Measurements from ENCODE around the gene MRPL4. TPM values are rescaled to one million over a fixed set of nuclear protein-coding genes. Genes with fewer than 3 reads are reported as not detected.

MRPL4 gene
- total RNA-seq, 1 experiment from 2014 or later = 146 TPM

GRCh38 chr19:10289836-10290356 lies 37.9 kb downstream of the MRPL4 start, which contains the start of gene ICAM5:
TSS of gene ICAM5 (plus strand) at chr19:10289952. CDS start at chr19:10290044, 92 bp downstream.
- Histone ChIP-seq H3K4me1 (ENCODE audit: control insufficient read depth in 1 of 2, insufficient read depth in 2 of 2, low read length in 2 of 2) (peaks cover 13 to 60% of the 10 kb centered on the region in 2 experiments), H3K9me3 (ENCODE audit: control insufficient read depth in 1 of 2, insufficient read depth in 1 of 2, low read depth in 1 of 2, low read length in 2 of 2) (no peaks in the 10 kb centered on the region), H3K9ac (ENCODE audit: low read length) (peak within 1 kb of the TSS; percentile 94), H3K9me2 (ENCODE audit: insufficient read depth) (no peaks in the 10 kb centered on the region), H3K4me3 (replicated peaks in 1 of 2; ENCODE audit: low read depth in 1 of 2, low read length in 2 of 2) (peak within 1 kb of the TSS; percentile 77 to 91), H3K4me2 (ENCODE audit: low read length) (peak within 1 kb of the TSS; percentile 100), H3K27ac (ENCODE audit: low read depth, low read length) (peak within 1 kb of the TSS; percentile 76), H3K36me3 (ENCODE audit: control insufficient read depth in 1 of 2, insufficient read depth in 2 of 2, low read length in 2 of 2) (peaks cover 2 to 23% of the 10 kb centered on the region in 2 experiments; a peak in 2 of 4 replicates), H2AFZ (ENCODE audit: low read depth, low read length, poor library complexity, severe bottlenecking) (peak within 1 kb of the TSS; percentile 49), H4K20me1 (ENCODE audit: insufficient read depth) (no peaks in the 10 kb centered on the region), H3K27me3 (ENCODE audit: insufficient read depth, low read length) (no peaks in the 10 kb centered on the region), H3K79me2 (ENCODE audit: insufficient read depth, low read length) (peaks cover 16% of the 10 kb centered on the region; the same call in 1 of the 2 replicates)
- RAD21 ChIA-PET (ENCODE audit: low non-redundant PET in 1 of 2, low total read pairs in 2 of 2, uncharacterized antibody in 2 of 2, unreplicated experiment in 2 of 2) = interaction anchor here in 1 of 2 experiments (0.6 to 0.9 kb wide), 2 partner anchors 19 to 31 kb away, joined by 3 to 4 read pairs; partner anchors contain the start of gene ICAM1
- POLR2A ChIA-PET = interaction anchor here (0.6 to 2.6 kb wide), 18 partner anchors 8 to 818 kb away, joined by 3 to 26 read pairs (median 4); partner anchors contain the start of genes FDX2, PDE4A, RAVER1 and TYK2
- BruUV-seq (replicated peaks) = no TSS peak
- TF ChIP-seq YY1 (IDR thresholded peaks at IDR 0.05; ENCODE audit: extremely low read depth, insufficient replicate concordance, low read depth, low read length) (no peak), TCF7L2 (IDR thresholded peaks at IDR 0.05; ENCODE audit: borderline replicate concordance, extremely low read depth, insufficient read depth, insufficient read length) (peak; percentile 4), FOSL1 (IDR thresholded peaks at IDR 0.05; ENCODE audit: low read depth) (no peak), EGR1 (IDR thresholded peaks at IDR 0.05; ENCODE audit: low read depth) (peak; percentile 82), POLR2AphosphoS5 (IDR thresholded peaks at IDR 0.05; ENCODE audit: low read depth, low read length) (peak; percentile 45; the same call in 1 of the 2 replicates), ZFX (IDR thresholded peaks at IDR 0.05) (peak; percentile 54; the same call in 1 of the 2 replicates)
- intact Hi-C loops (cut with micrococcal nuclease) = loop anchor here (2.0 kb wide), 1 partner anchor 43 kb away; the partner anchor contains the start of gene RAVER1
- peak; percentile 34 for ATAC-seq
- CTCF ChIA-PET = interaction anchor here (0.6 to 3.2 kb wide), 15 partner anchors 10 to 357 kb away, joined by 3 to 30 read pairs (median 4); partner anchors contain the start of genes CDC37 and RAVER1
- peak; percentile 57 for DNase-seq (ENCODE audit: low read depth, low spot score)

- Histone ChIP-seq H3K9me3 (ENCODE audit: control insufficient read depth in 1 of 2, insufficient read depth in 1 of 2, low read depth in 1 of 2, low read length in 2 of 2) (no peaks in the 10 kb centered on the region), H4K20me1 (ENCODE audit: insufficient read depth) (no peaks in the 10 kb centered on the region), H2AFZ (ENCODE audit: low read depth, low read length, poor library complexity, severe bottlenecking) (no peak overlapping the region), H3K27me3 (ENCODE audit: insufficient read depth, low read length) (no peaks in the 10 kb centered on the region), H3K36me3 (ENCODE audit: control insufficient read depth in 1 of 2, insufficient read depth in 2 of 2, low read length in 2 of 2) (peaks cover 2 to 23% of the 10 kb centered on the region in 2 experiments; a peak in 2 of 4 replicates), H3K9ac (ENCODE audit: low read length) (peak overlapping the region; percentile 94), H3K79me2 (ENCODE audit: insufficient read depth, low read length) (peaks cover 16% of the 10 kb centered on the region; the same call in 1 of the 2 replicates), H3K27ac (ENCODE audit: low read depth, low read length) (peak overlapping the region; percentile 76), H3K4me2 (ENCODE audit: low read length) (peak overlapping the region; percentile 100), H3K9me2 (ENCODE audit: insufficient read depth) (no peaks in the 10 kb centered on the region), H3K4me3 (replicated peaks in 1 of 2; ENCODE audit: low read depth in 1 of 2, low read length in 2 of 2) (peak overlapping the region; percentile 77 to 91), H3K4me1 (ENCODE audit: control insufficient read depth in 1 of 2, insufficient read depth in 2 of 2, low read length in 2 of 2) (peaks cover 13 to 60% of the 10 kb centered on the region in 2 experiments)
- BruUV-seq (replicated peaks) = no TSS peak
- CTCF ChIA-PET = interaction anchor here (0.9 to 3.2 kb wide), 5 partner anchors 17 to 100 kb away, joined by 3 to 30 read pairs (median 18); no protein-coding TSS in a partner anchor
- no peak for ATAC-seq
- no peak for DNase-seq (ENCODE audit: low read depth, low spot score)
- intact Hi-C loops (cut with micrococcal nuclease) = no loop called here
- POLR2A ChIA-PET = interaction anchor here (0.6 to 2.6 kb wide), 5 partner anchors 10 to 345 kb away, joined by 3 to 26 read pairs (median 8); partner anchors contain the start of genes RAVER1 and TYK2
- RAD21 ChIA-PET (ENCODE audit: low non-redundant PET in 1 of 2, low total read pairs in 2 of 2, uncharacterized antibody in 2 of 2, unreplicated experiment in 2 of 2) = no interaction called here
- no peak for TF ChIP-seq ZNF274 (IDR thresholded peaks at IDR 0.05; ENCODE audit: low read depth, low read length)
- no peak for TF ChIP-seq RAD21 (IDR thresholded peaks at IDR 0.05; ENCODE audit: low read depth)
- TF ChIP-seq, protein P1, sequence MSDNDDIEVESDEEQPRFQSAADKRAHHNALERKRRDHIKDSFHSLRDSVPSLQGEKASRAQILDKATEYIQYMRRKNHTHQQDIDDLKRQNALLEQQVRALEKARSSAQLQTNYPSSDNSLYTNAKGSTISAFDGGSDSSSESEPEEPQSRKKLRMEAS (IDR thresholded peaks at IDR 0.05) = no peak
- TF ChIP-seq CEBPB (IDR thresholded peaks at IDR 0.05; ENCODE audit: low read depth) = no peak
- TF ChIP-seq, protein P2, sequence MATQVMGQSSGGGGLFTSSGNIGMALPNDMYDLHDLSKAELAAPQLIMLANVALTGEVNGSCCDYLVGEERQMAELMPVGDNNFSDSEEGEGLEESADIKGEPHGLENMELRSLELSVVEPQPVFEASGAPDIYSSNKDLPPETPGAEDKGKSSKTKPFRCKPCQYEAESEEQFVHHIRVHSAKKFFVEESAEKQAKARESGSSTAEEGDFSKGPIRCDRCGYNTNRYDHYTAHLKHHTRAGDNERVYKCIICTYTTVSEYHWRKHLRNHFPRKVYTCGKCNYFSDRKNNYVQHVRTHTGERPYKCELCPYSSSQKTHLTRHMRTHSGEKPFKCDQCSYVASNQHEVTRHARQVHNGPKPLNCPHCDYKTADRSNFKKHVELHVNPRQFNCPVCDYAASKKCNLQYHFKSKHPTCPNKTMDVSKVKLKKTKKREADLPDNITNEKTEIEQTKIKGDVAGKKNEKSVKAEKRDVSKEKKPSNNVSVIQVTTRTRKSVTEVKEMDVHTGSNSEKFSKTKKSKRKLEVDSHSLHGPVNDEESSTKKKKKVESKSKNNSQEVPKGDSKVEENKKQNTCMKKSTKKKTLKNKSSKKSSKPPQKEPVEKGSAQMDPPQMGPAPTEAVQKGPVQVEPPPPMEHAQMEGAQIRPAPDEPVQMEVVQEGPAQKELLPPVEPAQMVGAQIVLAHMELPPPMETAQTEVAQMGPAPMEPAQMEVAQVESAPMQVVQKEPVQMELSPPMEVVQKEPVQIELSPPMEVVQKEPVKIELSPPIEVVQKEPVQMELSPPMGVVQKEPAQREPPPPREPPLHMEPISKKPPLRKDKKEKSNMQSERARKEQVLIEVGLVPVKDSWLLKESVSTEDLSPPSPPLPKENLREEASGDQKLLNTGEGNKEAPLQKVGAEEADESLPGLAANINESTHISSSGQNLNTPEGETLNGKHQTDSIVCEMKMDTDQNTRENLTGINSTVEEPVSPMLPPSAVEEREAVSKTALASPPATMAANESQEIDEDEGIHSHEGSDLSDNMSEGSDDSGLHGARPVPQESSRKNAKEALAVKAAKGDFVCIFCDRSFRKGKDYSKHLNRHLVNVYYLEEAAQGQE (IDR thresholded peaks at IDR 0.05; ENCODE audit: low read depth) = no peak
- no peak for TF ChIP-seq SP1 (IDR thresholded peaks at IDR 0.05; ENCODE audit: low read depth)
- TF ChIP-seq EGR1 (IDR thresholded peaks at IDR 0.05; ENCODE audit: low read depth) = no peak
- no peak for TF ChIP-seq SRF (IDR thresholded peaks at IDR 0.05; ENCODE audit: low read depth)
- no peak for TF ChIP-seq SIN3A (IDR thresholded peaks at IDR 0.05; ENCODE audit: low read depth)
- TF ChIP-seq EZH2 (IDR thresholded peaks at IDR 0.05) = no peak
- no peak for TF ChIP-seq TCF7L2 (IDR thresholded peaks at IDR 0.05; ENCODE audit: borderline replicate concordance, extremely low read depth, insufficient read depth, insufficient read length)
- TF ChIP-seq POLR2A (IDR thresholded peaks at IDR 0.05; ENCODE audit: borderline replicate concordance, extremely low read depth, insufficient read depth, insufficient read length) = no peak
- TF ChIP-seq POLR2AphosphoS5 (IDR thresholded peaks at IDR 0.05; ENCODE audit: low read depth, low read length) = no peak
Observed at GRCh38 chr19:10290357-10290875, 38.4 kb downstream of the MRPL4 start.
